ENCODE data around the gene ZBTB42. TPM values are rescaled to one million over a fixed set of nuclear protein-coding genes. Genes with fewer than 3 reads are reported as not detected.
A peak's percentile ranks its signal among the peaks of the same experiment; 100 is the strongest.

Gene ZBTB42
- total RNA-seq, 1 donor from 2014 or later: 7.8 TPM

DNA sequence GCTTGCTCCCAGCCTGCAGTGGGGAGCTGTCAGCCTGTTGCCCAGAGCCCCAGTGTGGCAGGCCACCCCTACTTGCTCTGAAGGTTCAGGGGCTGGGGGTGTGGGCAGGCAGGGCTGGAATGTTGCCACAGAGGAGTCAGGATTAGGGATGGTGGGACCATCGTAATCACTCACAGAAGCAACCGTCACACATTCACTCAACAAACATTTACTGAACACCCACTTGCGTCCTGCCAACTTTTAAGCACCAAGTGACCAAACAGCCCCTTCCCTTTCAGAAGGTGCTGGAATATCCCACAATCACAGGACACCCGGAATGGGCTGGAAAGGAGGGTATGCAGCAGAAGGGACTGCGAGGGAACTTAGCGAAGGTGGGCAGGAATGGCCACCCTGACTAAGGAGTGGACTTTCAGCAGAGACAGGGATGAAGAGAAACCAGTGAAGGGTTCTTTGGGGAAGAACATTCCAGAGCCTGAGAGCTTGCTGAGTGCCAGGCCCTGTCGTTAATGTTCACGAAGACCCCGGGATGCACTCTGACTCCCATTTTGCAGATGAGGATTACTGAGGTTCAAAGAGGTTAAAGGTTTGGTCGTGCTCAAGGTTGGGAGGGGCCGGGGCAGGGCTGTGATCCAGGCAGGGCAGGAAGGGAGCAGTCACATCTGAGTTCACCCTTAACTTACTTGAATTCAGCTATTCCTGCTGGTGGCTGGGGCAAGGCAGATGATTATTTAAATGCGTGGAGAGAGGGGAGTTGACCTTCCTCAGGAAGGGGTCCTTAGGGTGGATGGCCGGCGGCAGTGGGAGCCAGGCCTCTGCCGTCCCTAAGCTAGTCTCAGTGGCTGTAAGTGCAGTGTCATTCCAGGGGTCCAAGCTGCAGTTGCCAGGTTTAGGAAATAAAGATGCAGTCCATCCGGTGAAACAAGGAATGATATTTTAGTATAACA, 2.3 kb upstream of the ZBTB42 start:
- TF ChIP-seq, protein P1, sequence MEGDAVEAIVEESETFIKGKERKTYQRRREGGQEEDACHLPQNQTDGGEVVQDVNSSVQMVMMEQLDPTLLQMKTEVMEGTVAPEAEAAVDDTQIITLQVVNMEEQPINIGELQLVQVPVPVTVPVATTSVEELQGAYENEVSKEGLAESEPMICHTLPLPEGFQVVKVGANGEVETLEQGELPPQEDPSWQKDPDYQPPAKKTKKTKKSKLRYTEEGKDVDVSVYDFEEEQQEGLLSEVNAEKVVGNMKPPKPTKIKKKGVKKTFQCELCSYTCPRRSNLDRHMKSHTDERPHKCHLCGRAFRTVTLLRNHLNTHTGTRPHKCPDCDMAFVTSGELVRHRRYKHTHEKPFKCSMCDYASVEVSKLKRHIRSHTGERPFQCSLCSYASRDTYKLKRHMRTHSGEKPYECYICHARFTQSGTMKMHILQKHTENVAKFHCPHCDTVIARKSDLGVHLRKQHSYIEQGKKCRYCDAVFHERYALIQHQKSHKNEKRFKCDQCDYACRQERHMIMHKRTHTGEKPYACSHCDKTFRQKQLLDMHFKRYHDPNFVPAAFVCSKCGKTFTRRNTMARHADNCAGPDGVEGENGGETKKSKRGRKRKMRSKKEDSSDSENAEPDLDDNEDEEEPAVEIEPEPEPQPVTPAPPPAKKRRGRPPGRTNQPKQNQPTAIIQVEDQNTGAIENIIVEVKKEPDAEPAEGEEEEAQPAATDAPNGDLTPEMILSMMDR (conservative IDR thresholded peaks at IDR 0.05; ENCODE audit: low read depth, low read length): no peak
- no peak for DNase-seq (ENCODE audit: low read depth)
- no peak overlapping the region for H3K4me3 ChIP-seq (ENCODE audit: low read depth, low read length)

DNA sequence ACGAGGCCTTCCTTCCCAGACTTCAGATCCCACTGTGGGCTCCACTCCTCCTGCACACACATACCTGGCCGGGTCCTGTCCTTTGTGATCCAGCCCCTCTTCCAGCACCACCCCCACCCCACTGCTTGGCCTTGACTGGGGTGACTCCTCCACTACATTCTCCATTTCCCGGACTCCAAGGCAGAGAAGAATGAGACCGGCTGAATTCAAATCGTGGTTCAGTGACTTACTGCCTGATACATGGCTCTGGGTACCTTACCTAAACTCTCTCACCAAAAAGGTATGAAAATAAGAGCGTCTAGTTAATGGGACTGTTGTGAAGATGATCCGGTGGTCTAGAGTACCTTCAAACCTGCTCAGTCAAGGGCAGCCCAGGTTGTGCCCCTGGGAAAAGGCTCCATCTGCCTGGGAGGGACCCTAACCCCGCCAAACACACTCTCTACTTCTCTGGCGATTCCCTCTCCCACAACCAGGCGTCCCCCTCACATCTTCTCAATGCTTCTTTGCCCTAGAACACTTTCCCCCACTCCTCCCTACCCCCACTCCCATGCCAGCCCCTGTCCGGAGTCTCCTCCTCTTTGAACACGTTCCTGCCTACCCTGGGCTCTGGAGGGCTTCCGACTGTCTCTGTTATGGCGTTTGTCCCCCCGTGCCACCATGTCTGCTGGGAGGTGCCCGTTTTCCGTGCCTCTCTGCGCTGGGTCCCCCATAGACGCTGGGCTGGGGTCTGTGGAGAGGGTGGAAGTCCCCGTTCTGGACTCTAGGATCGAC, 1.5 kb upstream of the ZBTB42 start:
- DNase-seq (ENCODE audit: low read depth): no peak
- H3K4me3 ChIP-seq (ENCODE audit: low read depth, low read length): peak overlapping the region; percentile 48
- TF ChIP-seq, protein P1 (conservative IDR thresholded peaks at IDR 0.05; ENCODE audit: low read depth, low read length): no peak

DNA sequence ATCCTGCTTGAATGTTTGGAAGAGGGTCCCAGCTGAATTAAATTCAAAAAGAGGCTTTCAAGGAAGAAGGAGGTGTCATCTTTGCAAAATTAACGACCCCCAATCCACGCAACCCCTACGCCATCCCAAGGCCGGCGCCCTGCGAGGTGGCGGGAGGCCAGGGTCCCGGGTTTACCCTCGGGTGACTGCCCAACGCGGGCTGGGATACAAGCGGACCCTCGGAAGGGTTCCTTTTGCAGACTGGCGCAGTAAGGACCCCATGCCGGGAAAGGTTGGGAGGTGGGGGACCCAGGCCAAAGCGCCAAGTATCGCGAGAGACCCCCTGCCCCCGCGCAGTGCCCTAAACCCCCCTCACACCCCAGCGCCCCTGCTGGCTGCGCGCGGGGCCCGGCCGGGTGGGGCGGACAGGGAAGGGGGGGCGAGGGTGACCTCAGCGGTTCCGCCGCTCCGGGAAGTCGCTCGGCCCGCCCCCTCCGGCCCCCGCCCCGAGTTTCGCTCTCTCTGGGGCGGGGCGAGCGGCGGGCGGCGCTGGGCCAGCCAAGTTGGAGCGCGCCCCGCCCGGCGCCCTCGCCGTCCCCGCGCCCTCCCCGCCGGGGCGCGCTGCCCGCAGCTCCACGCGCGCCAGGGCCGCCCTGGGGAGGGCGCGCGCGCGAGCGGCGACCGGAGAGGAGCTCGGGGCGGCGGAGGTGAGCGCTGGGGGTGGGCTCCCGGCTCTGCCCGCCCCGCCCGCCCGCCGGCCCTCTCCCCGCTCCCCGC, 708 bp upstream of the ZBTB42 start:
- H3K4me3 ChIP-seq (ENCODE audit: low read depth, low read length): peak overlapping the region; percentile 67
- TF ChIP-seq, protein P1 (conservative IDR thresholded peaks at IDR 0.05; ENCODE audit: low read depth, low read length): peak; percentile 13
- no peak for DNase-seq (ENCODE audit: low read depth)

DNA sequence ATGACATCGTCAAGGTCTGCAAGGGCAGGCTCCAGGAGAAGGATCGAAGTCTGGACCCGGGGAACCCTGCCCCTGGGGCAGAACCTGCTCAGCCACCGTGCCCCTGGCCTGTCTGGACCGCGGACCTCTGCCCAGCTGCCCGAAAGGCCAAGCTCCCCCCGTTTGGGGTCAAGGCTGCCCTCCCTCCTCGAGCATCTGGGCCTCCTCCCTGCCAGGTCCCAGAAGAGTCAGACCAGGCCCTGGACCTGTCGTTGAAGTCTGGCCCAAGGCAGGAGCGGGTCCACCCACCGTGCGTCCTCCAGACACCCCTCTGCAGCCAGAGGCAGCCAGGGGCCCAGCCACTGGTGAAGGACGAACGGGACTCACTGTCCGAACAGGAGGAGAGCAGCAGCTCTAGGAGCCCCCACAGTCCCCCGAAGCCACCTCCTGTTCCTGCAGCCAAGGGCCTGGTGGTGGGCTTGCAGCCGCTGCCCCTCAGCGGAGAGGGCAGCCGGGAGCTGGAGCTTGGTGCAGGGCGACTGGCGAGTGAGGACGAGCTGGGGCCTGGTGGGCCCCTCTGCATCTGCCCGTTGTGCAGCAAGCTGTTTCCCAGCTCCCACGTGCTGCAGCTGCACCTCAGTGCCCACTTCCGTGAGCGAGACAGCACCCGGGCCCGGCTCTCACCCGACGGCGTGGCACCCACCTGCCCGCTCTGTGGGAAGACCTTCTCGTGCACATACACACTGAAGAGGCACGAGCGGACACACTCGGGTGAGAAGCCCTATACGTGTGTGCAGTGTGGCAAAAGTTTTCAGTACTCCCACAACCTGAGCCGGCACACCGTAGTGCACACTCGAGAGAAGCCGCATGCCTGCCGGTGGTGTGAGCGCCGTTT, 856 bp downstream of the ZBTB42 start:
- peak overlapping the region; percentile 67 for H3K4me3 ChIP-seq (ENCODE audit: low read depth, low read length)
- DNase-seq (ENCODE audit: low read depth): no peak
- TF ChIP-seq, protein P1 (conservative IDR thresholded peaks at IDR 0.05; ENCODE audit: low read depth, low read length): no peak

DNA sequence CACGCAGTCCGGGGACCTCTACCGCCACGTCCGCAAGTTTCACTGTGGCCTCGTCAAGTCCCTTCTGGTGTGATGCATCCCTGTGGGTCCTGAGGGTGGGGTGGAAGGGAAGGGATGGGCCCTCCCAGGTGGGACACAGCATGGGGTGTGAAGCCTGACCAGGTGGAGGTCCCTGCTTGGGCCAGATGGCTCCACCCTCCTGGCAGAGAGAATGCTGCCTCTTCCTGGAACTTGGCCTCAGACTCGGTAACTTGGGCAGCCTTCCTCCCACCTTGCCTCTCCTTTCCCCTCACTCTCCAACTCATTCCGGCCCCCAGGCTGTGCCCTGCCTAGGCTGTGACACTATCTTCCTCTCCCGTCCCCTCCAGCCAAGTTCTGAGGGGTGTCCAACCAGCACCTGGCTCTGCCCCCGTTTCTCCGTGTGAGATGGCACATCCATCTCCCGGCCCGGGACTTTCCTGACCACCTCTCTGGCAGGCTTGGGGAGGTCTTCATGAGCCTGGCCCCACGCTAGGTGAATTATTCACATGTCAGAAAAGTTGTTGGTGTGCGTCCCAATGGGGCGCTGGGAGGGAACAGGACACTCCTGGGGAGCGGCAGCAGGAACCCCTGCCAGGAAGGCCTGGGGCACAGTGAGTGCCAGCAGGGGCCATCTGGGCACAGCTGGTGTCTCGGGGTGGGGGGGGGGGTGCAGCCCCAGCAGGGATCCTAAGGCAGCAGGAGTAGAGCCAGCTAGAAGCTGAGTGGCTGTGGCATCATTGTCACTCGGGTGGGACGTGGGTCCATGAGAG, 1.7 kb downstream of the ZBTB42 start:
- TF ChIP-seq, protein P1 (conservative IDR thresholded peaks at IDR 0.05; ENCODE audit: low read depth, low read length): no peak
- no peak for DNase-seq (ENCODE audit: low read depth)

More for the DNA sequence above, 1.7 kb downstream of the ZBTB42 start:
- H3K4me3 ChIP-seq (ENCODE audit: low read depth, low read length): no peak overlapping the region
